Neural progenitor cell (in vitro differentiated cells): ENCODE measurements around the gene EMC1. TPM values are rescaled to one million over a fixed set of nuclear protein-coding genes. Genes with fewer than 3 reads are reported as not detected.

Experiments used
- DNase-seq: peaks from one replicate; pipeline ENCODE4 v3.0.0-alpha.2; 2016; ENCODE audit warnings: low spot score
- H2AFZ ChIP-seq: fragments of 200-600 bp; sonication (generic); replicated peaks from 2 replicates; pipeline ENCODE4 v1.6.1; 2016; ENCODE audit warnings: antibody characterized with exemption
- H3F3A ChIP-seq: fragments of 200-600 bp; sonication (generic); 2 replicates; pipeline ENCODE4 v1.6.1; 2016; ENCODE audit warnings: antibody characterized with exemption, low read depth
- H3K27ac ChIP-seq: fragments of 200-600 bp; sonication (generic); 2 replicates; pipeline ENCODE4 v1.5.1; 2016; ENCODE audit warnings: mild to moderate bottlenecking
- H3K27me3 ChIP-seq: fragments of 200-600 bp; sonication (generic); 2 replicates; pipeline ENCODE4 v1.6.1; 2016; ENCODE audit warnings: mild to moderate bottlenecking, moderate library complexity
- H3K36me3 ChIP-seq: fragments of 200-600 bp; sonication (generic); 2 replicates; pipeline ENCODE4 v1.5.1; 2016
- H3K4me1 ChIP-seq: fragments of 200-600 bp; sonication (generic); 2 replicates; pipeline ENCODE4 v1.6.1; 2016; ENCODE audit warnings: mixed run types
- H3K4me2 ChIP-seq: fragments of 200-600 bp; sonication (generic); 2 replicates; pipeline ENCODE4 v1.6.1; 2016
- H3K4me3 ChIP-seq: fragments of 200-600 bp; sonication (generic); 2 replicates; pipeline ENCODE4 v1.5.1; 2016
- H3K79me2 ChIP-seq: fragments of 200-600 bp; sonication (generic); 2 replicates; pipeline ENCODE4 v1.6.1; 2016; ENCODE audit warnings: low read depth
- H3K9ac ChIP-seq: fragments of 200-600 bp; sonication (generic); 2 replicates; pipeline ENCODE4 v1.6.1; 2016
- H3K9me3 ChIP-seq: fragments of 200-600 bp; sonication (generic); 2 replicates; pipeline ENCODE4 v1.5.1; 2016; ENCODE audit warnings: low read depth
- H4K20me1 ChIP-seq: fragments of 200-600 bp; sonication (generic); 2 replicates; pipeline ENCODE4 v1.6.1; 2016; ENCODE audit warnings: low read depth
- H3K27ac Mint-ChIP-seq: 3 replicates; pipeline ENCODE4 v1.8.0; 2021; ENCODE audit warnings: mixed read lengths
- H3K27me3 Mint-ChIP-seq: 2 replicates; pipeline ENCODE4 v1.8.0; 2022; ENCODE audit warnings: low read depth, mild to moderate bottlenecking, inconsistent platforms, moderate library complexity, mixed read lengths; ENCODE audit not compliant: insufficient read depth
- H3K36me3 Mint-ChIP-seq: 3 replicates; pipeline ENCODE4 v1.8.0; 2021; ENCODE audit warnings: mixed read lengths
- H3K4me1 Mint-ChIP-seq: 3 replicates; pipeline ENCODE4 v1.8.0; 2021; ENCODE audit warnings: mixed read lengths
- H3K4me3 Mint-ChIP-seq: 3 replicates; pipeline ENCODE4 v1.8.0; 2021; ENCODE audit warnings: mild to moderate bottlenecking, moderate library complexity, mixed read lengths
- H3K9me3 Mint-ChIP-seq: 3 replicates; pipeline ENCODE4 v1.8.0; 2020; ENCODE audit warnings: mixed read lengths
- CTCF ChIP-seq: fragments of 200-600 bp; sonication (generic); IDR thresholded peaks from 2 replicates; pipeline ENCODE4 v1.5.1; 2017; ENCODE audit warnings: antibody characterized with exemption, mild to moderate bottlenecking
- EZH2 ChIP-seq: fragments of 200-600 bp; sonication (generic); IDR thresholded peaks from 2 replicates; pipeline ENCODE4 v1.6.1; 2017; ENCODE audit warnings: antibody characterized with exemption, mild to moderate bottlenecking, moderate library complexity
- EZH2phosphoT487 ChIP-seq: fragments of 200-600 bp; sonication (generic); IDR thresholded peaks from 2 replicates; pipeline ENCODE4 v1.6.1; 2017; ENCODE audit warnings: antibody characterized with exemption
- total RNA-seq: library from RNA; depleted of rRNA; stranded (reverse); fragments of >200 nt; gene quantifications from 2 replicates; pipeline ENCODE4 v1.2.3, GENCODE V29; 2015; ENCODE audit warnings: low replicate concordance

EMC1 gene
- total RNA-seq, 1 donor from 2014 or later, result 32.6 TPM

- Histone ChIP-seq H3F3A (peaks cover 3% of the 10 kb centered on the region), H3K9ac (no peak overlapping the region), H3K9me3 (no peaks in the 10 kb centered on the region), H3K79me2 (no peaks in the 10 kb centered on the region), H4K20me1 (no peaks in the 10 kb centered on the region), H3K27ac (no peak overlapping the region), H3K4me2 (no peak overlapping the region), H3K36me3 (peaks cover 28% of the 10 kb centered on the region), H2AFZ (no peak overlapping the region), H3K27me3 (no peaks in the 10 kb centered on the region), H3K4me3 (no peak overlapping the region), H3K4me1 (no peaks in the 10 kb centered on the region)
- Mint-ChIP-seq H3K4me3 (no peak overlapping the region), H3K4me1 (no peaks in the 10 kb centered on the region), H3K36me3 (peaks cover 40% of the 10 kb centered on the region), H3K9me3 (no peaks in the 10 kb centered on the region), H3K27ac (no peak overlapping the region), H3K27me3 (no peaks in the 10 kb centered on the region)
- TF ChIP-seq EZH2phosphoT487 (no peak), EZH2 (no peak), CTCF (no peak)
- no peak for DNase-seq
These were observed 84.2 kb downstream of the EMC1 start for GRCh38 chr1:19167140-19167539.

- peaks cover 25% of the 10 kb centered on the region for H3K36me3 ChIP-seq
- no peak for TF ChIP-seq EZH2
- no peak for TF ChIP-seq EZH2phosphoT487
- no peak for TF ChIP-seq CTCF
- no peaks in the 10 kb centered on the region for H3K9me3 Mint-ChIP-seq
- no peaks in the 10 kb centered on the region for H3K79me2 ChIP-seq
- no peak overlapping the region for H3K4me3 ChIP-seq
- no peaks in the 10 kb centered on the region for H3K4me1 ChIP-seq
- H3F3A ChIP-seq, result peaks cover 3% of the 10 kb centered on the region
- no peak for DNase-seq
- H2AFZ ChIP-seq, result no peak overlapping the region
- H3K27me3 ChIP-seq, result no peaks in the 10 kb centered on the region
- H3K4me3 Mint-ChIP-seq, result no peak overlapping the region
- H3K27me3 Mint-ChIP-seq, result no peaks in the 10 kb centered on the region
- H3K9ac ChIP-seq, result no peak overlapping the region
- H4K20me1 ChIP-seq, result no peaks in the 10 kb centered on the region
- no peaks in the 10 kb centered on the region for H3K4me1 Mint-ChIP-seq
- H3K27ac Mint-ChIP-seq, result no peak overlapping the region
- H3K9me3 ChIP-seq, result no peaks in the 10 kb centered on the region
- peaks cover 48% of the 10 kb centered on the region for H3K36me3 Mint-ChIP-seq
- H3K27ac ChIP-seq, result no peak overlapping the region
- no peak overlapping the region for H3K4me2 ChIP-seq
These were observed 85.3 kb downstream of the EMC1 start for GRCh38 chr1:19166066-19166465.

Other genes starting within 250 kb of the EMC1 start
- 71.2 and 107 TPM in 2 replicates for gene UBR4, start 41.3 kb downstream of the EMC1 start, total RNA-seq
- gene MRTO4, start 281 bp upstream of the EMC1 start, total RNA-seq, result 23.2 and 33.9 TPM in 2 replicates
- 0.96 TPM in 1 of 2 replicates, not detected in the other for gene AKR7A3, start 37.2 kb upstream of the EMC1 start, total RNA-seq
- gene AKR7A2, start 60.6 kb upstream of the EMC1 start, total RNA-seq, result 37.5 and 92.3 TPM in 2 replicates
- gene SLC66A1, start 60.8 kb upstream of the EMC1 start, total RNA-seq, result 4.8 and 16.7 TPM in 2 replicates
- gene CAPZB, start 234.0 kb upstream of the EMC1 start, total RNA-seq, result 134 and 198 TPM in 2 replicates